Stimulated activated CD4-positive, alpha-beta T cell treated with anti-CD3 and anti-CD28 coated beads, Interleukin-15, amount 100 ng/mL, for 24 hours (primary cell): ENCODE data around the gene PAWR.
"Not testable (repeated sequence)": the region's sequence is repeated elsewhere in the genome, so short reads cannot be mapped to it uniquely, and the experiment has no call there.

Source experiments
- DNase-seq: peaks from one replicate; pipeline ENCODE4 v3.0.0-alpha.2; 2020

PAWR gene

DNA sequence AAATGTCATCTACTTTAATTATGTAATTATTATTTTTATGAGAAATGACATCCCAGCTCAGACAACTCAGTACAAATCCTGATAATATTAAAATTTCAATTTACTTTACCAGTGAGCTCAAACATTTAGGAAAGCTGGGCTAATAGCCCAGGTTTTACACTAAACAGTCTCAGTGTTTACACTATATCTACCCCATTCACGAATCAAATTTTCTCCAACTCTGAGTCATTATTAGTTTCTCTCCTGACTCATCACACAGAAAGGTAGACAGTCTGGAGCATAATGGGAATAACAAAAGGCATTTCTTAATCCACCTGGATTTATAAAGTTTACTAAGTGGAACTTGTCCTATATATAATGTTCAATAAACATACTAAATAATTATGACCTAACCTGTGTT lies 5.7 kb downstream of the PAWR start:
- no peak for DNase-seq

DNA sequence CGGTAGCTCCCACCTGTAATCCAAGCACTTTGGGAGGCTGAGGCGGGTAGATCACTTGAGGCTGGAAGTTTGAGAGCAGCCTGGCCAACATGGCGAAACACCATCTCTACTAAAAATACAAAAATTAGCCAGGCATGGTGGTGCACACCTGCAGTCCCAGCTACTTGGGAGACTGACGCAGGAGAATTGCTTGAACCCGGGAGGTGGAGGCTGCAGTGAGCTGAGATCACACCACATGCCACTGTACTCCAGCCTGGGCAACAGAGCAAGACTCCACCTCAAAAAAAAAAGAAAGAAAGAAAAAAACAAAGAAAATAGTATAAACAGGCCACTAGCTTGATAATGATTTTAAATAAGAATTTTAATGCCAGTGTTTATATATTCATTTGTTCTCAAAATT lies 6.4 kb downstream of the PAWR start:
- not testable (repeated sequence) for DNase-seq

DNA sequence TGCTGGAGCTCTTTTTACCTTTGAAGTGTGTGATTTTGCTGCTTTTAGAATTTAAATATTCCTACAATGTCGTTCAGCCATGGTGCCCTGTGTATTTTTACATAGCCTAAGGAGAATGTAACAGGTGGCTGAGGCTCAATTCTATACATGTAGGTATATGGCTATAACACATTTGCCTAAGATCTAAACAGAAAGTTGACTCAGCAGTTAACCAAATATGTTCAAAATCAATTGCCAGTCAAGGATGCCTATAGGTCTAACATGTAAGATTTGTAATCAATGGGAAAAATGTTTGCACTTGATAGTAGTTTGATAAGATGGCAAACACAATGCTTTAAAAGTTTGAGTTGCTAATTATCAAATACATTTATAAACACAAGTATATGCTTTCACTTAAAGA lies 8.2 kb downstream of the PAWR start:
- DNase-seq, result no peak

DNA sequence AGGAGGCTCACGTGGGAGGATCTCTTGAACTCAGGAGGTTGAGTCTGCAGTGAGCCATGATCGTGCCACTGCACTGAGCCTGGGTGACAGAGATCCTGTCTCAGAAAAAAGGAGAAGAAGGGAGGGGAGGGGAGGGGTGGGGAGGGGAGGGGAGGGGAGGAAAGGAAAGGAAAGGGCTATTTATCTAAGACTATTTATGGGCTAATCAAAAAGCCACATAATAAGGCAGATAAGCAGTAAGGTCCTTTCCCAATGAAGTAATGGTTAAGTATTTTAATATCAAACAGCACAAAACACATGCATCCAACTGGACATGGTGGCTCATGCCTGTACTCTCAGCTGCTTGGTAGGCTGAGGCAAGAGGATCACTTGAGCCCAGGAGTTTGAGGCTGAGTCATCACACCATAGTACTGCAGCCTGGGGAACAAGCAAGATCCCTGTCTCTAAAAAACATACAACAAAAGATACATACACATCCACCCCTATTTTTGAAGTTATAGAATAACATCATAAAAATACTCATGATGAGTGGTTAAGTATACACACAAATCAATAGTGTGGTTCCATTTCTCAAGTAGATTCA lies 9.7 kb downstream of the PAWR start:
- no peak for DNase-seq

DNA sequence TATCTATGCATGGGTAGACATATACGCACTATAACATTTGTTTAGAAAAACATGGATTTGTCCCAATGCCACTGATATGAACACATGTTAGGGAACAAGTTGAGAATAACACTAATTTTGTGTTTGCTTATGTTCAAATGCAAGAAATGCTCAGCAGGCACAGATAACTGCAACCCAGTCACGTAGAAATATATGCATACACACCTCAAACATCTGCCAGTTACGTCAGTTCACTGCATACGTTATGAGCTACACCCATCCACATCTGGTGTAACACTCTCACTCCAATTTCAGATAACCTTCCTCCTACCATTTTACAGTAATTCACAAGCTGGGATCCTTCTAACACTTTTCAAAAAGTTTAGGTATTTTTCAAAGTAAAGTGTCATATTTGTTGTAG lies 10.7 kb downstream of the PAWR start:
- no peak for DNase-seq

DNA sequence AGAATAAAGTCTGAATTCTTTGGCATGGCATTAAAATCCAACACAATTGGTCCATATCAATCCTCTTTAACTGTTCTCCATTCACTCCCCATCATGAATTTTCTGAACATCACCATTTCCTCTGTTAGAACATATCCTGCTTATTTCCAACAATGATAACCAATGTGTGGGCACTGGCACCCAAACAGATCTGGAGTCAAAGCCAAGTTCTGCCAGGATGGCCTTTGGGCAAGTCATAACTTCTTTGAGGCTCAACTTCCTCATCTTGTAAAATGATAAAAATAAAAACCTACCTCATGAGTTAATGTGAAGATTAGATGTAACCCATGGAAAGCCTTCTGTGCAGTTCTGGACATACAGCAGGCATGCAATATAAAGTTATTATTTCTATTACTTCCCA lies 12.5 kb downstream of the PAWR start:
- no peak for DNase-seq

DNA sequence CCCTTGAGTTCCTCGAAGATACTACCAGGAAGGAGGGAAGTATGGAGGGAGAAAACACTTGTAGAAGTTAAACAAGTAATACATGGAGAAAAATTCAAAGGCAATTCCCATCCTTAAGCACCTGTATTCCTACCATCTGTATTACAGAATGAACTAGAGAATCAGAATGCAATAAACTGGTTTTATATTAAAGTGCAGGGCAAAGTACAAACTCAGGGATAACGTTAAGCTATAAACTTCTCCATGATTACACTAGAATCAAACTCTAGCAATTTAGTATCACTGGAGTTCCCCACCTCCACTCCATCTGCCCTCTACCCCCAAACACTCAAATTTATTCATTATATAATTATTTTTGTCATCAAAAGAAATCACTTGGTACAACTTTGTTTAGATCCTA lies 13.1 kb downstream of the PAWR start:
- DNase-seq, result no peak

DNA sequence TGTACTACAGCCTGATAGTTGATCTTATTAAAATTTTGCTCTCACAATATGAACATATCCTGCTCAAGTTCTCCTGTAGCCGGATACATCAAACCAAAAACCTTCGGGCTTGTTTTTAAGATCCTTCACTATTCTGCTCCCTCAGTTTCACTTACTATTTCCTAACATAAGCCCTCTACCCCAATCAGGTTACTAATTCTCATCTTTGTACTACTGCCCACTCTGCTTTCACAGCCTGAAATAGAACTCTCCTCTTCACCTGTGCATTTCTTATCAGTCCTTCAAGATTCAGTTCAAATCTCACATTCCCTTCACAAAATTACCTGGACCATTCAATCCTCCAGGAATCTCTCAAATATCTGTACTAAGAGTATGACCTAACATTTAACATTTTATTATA lies 14.2 kb downstream of the PAWR start:
- no peak for DNase-seq

DNA sequence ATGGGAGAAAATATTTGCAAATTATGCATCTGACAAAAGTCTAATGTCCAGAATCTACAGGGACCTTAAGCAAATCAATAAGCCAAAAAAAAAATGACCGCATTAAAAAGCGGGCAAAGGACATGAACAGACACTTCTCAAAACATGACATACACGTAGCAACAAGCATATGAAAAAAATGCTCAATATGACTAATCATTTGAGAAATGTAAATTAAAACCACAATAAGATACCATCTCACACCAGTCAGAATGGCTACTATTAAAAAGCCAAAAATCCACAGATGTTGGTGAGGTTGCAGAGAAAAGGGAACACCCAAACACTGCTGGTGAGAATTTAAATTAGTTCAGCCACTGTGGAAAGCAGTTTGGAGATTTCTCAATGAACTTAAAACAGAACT lies 16.1 kb downstream of the PAWR start:
- no peak for DNase-seq

DNA sequence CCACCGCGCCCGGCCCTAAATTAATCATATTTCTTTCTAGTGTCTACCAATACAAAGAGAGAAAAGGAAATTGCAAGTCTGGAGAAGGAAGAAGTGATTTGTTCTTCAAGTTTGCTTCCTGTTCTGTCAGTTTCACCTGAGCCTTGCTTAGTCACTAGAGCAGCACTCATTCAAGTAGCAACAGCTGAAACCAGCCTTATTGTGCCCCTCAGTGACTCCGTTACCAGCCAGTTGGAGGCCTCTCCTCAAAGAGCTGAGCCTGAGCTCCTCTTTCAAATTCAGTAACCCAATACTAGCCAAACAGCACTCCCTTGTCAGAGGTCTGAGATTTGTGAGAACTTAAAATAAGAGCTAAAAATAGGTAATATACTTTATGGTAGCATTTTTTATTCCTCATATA lies 17.4 kb downstream of the PAWR start:
- DNase-seq, result no peak

DNA sequence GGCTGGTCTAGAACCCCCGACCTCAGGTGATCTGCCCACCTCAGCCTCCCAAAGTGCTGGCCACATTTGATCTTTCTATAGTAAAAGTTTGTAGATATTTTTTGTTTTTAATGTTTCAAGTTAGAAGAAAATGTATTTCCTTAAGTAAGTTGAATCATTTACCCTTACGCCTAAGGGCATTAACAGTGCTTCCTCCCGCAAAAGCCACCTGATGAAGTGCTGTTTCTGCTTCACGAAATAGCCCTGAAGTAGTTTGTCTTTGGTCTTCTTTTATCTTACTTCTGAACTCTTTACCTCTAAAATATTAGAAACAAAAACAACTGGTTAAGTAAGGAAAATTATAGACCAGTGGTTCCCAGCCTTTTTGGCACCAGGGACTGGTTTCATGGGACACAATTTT lies 22.7 kb downstream of the PAWR start:
- no peak for DNase-seq

DNA sequence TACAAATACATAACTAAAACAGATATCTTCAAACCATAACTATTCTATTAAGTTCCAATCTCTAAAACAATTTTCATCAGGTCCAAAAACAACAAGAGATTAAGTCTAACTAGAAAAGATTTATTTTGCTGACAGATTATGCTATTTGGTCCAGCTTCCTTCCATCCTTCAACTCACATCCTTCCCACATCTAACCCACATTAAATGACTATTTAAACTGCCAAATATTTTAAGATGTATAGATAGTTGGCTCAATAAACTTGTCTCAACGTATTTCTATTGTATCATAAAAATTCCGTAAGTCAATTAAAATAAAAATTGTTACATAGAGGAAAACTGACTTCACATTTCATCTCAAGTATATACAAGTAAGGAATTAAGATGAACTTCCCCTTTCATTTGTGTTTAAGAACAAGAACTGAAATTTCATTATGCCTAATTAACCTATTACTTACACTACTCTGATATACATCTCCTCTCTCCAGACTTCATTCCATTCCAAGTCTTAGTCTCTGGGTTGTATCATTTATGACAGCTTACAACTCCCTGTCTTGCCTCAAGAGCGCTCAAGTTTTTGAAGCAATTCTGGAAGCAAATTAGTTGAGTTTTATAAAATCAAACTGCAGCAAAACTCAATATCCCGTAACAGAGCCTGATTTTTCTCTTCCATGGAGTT lies 25.4 kb downstream of the PAWR start:
- no peak for DNase-seq

DNA sequence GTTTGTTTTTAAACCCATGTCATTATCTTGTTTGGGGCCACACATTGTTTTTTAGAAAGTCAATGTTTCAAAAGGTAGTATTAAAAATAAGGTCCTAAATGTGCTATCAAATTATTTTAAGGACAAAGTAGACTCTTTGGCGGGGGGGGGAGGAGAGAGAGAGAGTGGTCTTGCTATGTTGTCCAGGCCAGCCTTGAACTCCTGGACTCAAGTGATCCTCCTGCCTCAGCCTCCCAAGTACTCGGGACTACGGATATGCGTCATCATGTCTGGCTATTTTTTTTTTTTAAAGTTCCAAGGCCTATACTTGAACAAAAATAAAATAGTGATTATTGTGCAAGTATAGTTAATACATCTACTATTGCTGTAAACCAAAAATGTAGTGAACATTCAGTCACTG lies 26.2 kb downstream of the PAWR start:
- no peak for DNase-seq

DNA sequence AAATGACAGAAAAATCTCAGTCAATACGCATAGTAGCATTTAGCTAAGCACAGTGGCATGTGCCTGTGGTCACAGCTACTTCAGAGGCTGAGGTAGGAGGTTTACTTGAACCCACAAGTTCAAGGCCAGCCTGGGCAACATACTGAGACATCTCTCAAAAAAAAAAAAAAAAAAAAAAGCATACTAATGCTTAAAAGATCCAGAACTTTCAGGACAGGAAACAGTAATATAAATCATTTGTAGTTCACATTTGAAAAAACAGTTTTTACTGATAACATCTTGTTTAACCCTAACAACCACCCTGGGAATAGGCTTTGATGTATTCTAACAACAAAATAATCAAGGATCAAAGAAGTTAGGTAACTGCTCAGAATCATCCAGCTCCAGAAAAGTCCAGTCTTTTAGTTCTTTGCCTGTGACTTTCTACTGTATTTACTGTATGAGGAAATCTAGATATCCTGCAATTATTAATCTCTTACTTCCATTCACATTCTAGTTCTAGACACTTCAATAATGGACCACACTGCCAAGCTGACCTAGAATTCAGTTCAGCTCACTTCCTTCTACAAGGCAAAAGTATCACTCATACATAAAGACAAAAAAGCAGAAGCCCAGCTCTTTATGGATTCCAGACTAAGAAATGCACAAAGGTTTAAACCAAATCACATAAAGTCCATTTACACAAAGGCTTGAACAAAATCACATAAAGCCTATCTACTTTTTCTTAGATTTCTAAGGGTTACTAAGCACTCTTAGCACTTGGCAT lies 28.5 kb downstream of the PAWR start:
- DNase-seq, result no peak

DNA sequence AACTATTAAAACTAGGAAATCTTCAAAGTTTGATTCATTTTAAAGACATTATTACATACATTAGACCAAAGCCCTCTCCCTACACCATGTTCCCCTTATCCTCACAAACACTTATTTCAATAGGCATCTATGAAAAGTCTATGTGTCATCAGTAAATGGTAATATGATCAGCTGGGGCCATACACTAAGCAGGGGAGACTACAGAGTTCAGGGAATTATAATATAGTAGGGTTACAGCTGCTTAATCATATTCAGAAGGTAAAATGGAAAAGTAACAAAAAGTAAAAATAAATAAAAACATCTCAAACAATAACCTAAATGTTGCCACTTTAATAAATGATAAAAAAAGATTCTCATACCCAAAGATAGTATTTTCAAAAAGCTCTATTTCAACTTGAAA lies 29.1 kb downstream of the PAWR start:
- no peak for DNase-seq

DNA sequence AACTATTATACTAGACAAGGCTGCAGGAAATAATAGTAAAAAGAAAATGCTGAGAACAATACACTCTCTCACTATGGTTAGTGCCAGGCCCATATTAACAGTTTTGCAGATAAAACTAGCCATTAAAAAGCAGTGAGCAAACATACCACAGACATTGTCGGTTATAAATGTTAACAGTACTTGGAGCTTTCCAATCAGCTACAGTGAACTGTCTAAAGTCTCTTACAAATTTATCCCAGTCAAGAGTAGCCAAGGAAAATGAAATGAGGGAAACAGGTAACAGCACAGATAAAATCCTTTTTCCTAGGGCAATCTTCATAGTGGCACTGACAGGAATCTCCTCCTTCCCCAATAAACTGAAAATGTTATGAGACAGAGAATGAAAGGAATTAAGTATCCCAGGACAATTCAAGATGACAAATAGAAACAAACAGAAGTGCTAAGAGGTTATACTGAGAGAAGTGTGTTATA lies 30.8 kb downstream of the PAWR start:
- no peak for DNase-seq

DNA sequence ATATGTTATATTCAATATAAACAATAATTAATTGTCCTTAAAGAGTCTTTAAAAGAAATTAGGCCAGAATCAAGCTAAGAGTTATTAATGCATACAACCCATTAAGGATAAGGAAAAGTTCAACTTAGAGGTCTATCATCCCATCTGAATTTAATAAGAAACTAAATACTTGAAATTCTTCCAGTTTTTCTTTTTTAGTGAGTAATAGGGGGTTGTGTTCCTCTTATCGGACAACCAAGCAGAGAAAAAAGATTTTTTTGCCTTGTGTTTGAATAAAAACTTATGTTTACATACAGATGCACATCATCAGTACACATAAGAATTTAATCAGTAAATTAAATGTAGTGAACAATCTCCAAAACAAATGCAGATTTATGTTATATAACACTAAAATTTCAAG lies 32.5 kb downstream of the PAWR start:
- DNase-seq, result no peak

DNA sequence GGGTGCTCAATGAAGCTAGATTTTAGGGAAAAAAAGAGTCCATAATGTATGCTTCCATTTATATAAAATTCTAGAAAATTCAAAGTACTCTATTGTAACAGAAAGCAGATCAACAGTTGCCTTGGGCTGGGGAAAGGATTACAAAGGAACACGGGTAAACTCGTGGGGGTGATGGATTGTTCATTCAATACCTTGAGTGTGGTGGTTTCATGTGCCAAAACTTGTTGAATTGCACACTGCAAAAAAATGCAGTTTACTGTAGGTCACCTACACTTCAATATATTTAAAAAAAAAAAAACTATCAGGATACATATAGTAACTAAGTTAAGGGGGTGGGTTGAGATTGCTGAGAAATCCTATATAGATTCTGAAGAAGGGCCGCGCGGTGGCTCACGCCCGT lies 33.6 kb downstream of the PAWR start:
- DNase-seq, result no peak

DNA sequence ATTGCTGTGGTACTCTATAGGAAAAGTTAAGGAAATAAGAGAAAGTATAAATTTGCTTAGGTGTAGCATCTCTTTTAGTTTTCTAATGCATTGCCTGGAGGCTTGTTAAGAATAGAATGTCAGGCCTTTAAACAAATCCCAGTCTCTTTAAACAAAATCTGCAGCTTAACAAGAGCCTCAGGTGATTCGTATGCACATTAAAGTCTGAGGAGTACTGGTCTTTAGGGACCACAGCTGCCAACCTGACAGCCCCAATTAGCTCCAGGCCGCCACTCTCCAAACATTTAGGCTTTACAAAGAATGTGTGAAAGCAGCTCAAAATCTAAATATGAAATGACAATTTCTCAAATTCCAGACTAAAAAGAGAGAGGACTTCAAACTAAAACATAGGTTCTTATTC lies 35.7 kb downstream of the PAWR start:
- DNase-seq, result no peak

DNA sequence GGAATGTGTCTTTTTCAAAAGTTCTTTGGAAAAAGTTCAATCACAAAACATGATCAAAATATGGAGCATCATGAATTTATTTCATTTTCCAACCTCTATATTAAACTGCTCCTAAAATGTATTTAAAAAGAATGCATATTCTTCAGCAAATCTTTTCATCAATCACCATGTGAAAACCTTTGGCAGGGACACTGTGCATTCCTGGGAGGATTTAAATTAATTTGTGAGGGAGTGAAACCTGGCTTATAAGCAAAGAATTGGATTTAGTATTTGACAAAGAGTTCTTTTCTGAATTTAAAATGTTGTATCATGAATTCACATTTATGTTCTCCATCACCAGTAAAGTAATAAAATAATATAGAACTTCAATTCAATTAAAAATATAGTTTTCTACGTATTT lies 38.2 kb downstream of the PAWR start:
- DNase-seq, result no peak

DNA sequence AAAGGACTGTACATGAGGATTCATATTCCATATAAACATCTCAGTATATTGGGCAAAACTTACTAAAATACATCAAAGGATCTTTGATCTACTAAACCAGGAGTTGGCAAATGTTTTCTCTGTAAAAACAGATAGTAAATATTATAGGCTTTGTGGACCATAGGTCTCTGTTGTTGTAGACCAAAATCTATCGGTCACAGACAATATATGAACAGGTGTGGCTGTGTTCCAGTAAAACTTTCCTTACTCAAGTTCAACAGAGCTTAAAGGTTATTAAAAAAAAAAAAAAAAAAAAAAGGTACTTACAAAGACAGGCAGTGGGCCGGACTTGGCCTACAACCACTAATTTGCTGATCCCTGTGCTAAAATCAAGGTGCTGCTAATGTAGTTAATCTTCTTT lies 40.3 kb downstream of the PAWR start:
- DNase-seq, result no peak

DNA sequence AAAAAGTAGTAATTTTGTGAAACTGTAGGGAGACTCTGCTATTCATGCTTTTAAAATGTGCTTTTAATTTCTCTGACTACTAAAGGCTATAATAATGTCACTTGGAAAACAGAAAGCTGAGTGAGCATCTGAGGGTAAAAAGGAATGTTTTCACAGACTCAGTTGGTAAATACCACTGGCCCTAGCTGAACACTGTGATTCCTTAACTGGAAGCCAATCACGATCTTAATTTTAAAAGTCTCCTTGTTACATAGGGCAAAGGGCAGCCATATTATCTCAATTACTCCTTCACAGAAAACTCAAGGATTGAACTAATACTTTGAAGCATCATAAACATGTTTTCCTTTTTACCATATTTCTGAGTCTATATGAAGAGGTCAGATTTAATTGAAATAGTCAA lies 41.9 kb downstream of the PAWR start:
- no peak for DNase-seq

DNA sequence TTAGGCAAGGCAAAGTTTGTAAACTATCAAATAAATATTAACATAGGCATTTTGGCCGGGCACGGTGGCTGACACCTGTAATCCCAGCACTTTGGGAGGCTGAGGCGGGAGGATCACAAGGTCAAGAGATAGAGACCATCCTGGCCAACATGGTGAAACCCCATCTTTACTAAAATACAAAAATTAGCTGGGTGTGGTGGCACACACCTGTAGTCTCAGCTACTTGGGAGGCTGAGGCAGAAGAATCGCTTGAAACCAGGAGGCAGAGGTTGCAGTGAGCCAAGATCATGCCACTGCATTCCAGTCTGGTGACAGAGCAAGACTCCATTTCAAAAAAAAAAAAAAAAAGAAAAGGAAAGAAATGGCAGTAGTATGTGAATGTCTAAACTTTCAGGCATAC lies 43.9 kb downstream of the PAWR start:
- DNase-seq, result not testable (repeated sequence)

DNA sequence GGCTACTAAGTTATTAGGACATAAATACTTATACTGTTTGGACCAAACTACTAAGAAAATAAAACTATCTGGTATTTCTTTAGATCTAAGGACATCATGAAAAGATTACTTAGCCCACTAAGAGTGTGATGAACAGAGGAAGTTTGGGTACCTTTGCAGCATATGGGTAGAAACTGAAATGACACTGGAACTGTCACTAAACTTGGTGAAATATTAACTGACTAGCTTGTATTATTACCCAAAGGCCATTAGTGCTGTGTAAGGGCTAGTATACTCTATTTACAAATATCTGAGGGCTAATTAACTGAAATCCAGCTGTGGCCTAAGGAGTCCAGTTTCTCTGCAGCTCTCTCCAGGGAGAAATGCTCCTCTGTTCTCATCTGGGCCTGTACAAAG lies 45.5 kb downstream of the PAWR start:
- no peak for DNase-seq
